DOHH2 (cell line): ENCODE data around the gene GPD2.

Experiments used
- H3F3A ChIP-seq: fragments of 200-600 bp; sonication (generic), shearing (Covaris generic); 2 replicates; pipeline ENCODE4 v1.6.0; 2016; ENCODE audit warnings: antibody characterized with exemption, mild to moderate bottlenecking; ENCODE audit not compliant: control insufficient read depth, insufficient read depth
- H3K27ac ChIP-seq: fragments of 200-600 bp; sonication (generic); 2 replicates; pipeline ENCODE4 v1.5.1; 2014; ENCODE audit warnings: low read depth, mild to moderate bottlenecking, low read length, moderate library complexity
- H3K27me3 ChIP-seq: fragments of 200-600 bp; sonication (generic); 2 replicates; pipeline ENCODE4 v1.6.1; 2014; ENCODE audit warnings: mild to moderate bottlenecking, low read length, mixed read lengths; ENCODE audit not compliant: control insufficient read depth
- H3K36me3 ChIP-seq: fragments of 200-600 bp; sonication (generic); 2 replicates; pipeline ENCODE4 v1.6.1; 2014; ENCODE audit warnings: mild to moderate bottlenecking, low read length, moderate library complexity, mixed read lengths; ENCODE audit not compliant: control insufficient read depth
- H3K4me1 ChIP-seq: fragments of 200-600 bp; sonication (generic); 2 replicates; pipeline ENCODE4 v1.6.1; 2014; ENCODE audit warnings: mild to moderate bottlenecking, low read length, mixed read lengths; ENCODE audit not compliant: control insufficient read depth
- H3K4me2 ChIP-seq: fragments of 200-600 bp; sonication (generic); 2 replicates; pipeline ENCODE4 v1.6.0; 2014; ENCODE audit warnings: mild to moderate bottlenecking, low read length, moderate library complexity
- H3K4me3 ChIP-seq: fragments of 200-600 bp; sonication (generic); 2 replicates; pipeline ENCODE4 v1.5.1; 2014; ENCODE audit warnings: mild to moderate bottlenecking, low read length, mixed read lengths
- H3K79me2 ChIP-seq: fragments of 200-600 bp; sonication (generic); 2 replicates; pipeline ENCODE4 v1.6.1; 2014; ENCODE audit warnings: mild to moderate bottlenecking, low read length, mixed read lengths; ENCODE audit not compliant: control insufficient read depth
- H3K9me2 ChIP-seq: fragments of 200-600 bp; sonication (generic); replicated peaks from 2 replicates; pipeline ENCODE4 v1.6.1; 2014; ENCODE audit warnings: mild to moderate bottlenecking, low read length, mixed read lengths; ENCODE audit not compliant: control insufficient read depth
- H3K9me3 ChIP-seq: fragments of 200-600 bp; sonication (generic); 2 replicates; pipeline ENCODE4 v1.6.1; 2014; ENCODE audit warnings: antibody characterized with exemption, low read length, mixed read lengths; ENCODE audit not compliant: control insufficient read depth, insufficient read depth
- H4K20me1 ChIP-seq: fragments of 200-600 bp; sonication (generic); 2 replicates; pipeline ENCODE4 v1.6.0; 2014; ENCODE audit warnings: low read depth, mild to moderate bottlenecking, antibody characterized with exemption, low read length, moderate library complexity; ENCODE audit not compliant: control insufficient read depth, insufficient read depth
- CTCF ChIP-seq: fragments of 200-600 bp; sonication (generic); IDR thresholded peaks from one replicate; pipeline ENCODE4 v1.5.1; 2014; ENCODE audit warnings: antibody characterized with exemption, mild to moderate bottlenecking, low read depth, low read length; ENCODE audit not compliant: poor library complexity, severe bottlenecking
- EZH2phosphoT487 ChIP-seq: fragments of 200-600 bp; sonication (generic); IDR thresholded peaks from 2 replicates; pipeline ENCODE4 v1.6.1; 2017; ENCODE audit warnings: borderline replicate concordance, mild to moderate bottlenecking, antibody characterized with exemption, low read length, moderate library complexity, mixed read lengths

GPD2 gene

GRCh38 chr2:156576005-156576404 is 139.8 kb downstream of the GPD2 start:
- Histone ChIP-seq H3K27me3 (no peaks in the 10 kb centered on the region), H3F3A (no peaks in the 10 kb centered on the region), H3K79me2 (no peaks in the 10 kb centered on the region), H3K4me2 (no peak overlapping the region), H3K36me3 (no peaks in the 10 kb centered on the region), H3K4me1 (no peaks in the 10 kb centered on the region), H4K20me1 (no peaks in the 10 kb centered on the region), H3K27ac (no peak overlapping the region), H3K4me3 (no peak overlapping the region), H3K9me2 (no peaks in the 10 kb centered on the region), H3K9me3 (no peaks in the 10 kb centered on the region)
- TF ChIP-seq CTCF (no peak), EZH2phosphoT487 (no peak)

GRCh38 chr2:156580501-156580900 is 144.3 kb downstream of the GPD2 start:
- Histone ChIP-seq H3K9me3 (no peaks in the 10 kb centered on the region), H3K4me2 (no peak overlapping the region), H3K36me3 (no peaks in the 10 kb centered on the region), H3K4me3 (no peak overlapping the region), H3K9me2 (no peaks in the 10 kb centered on the region), H4K20me1 (no peaks in the 10 kb centered on the region), H3K4me1 (no peaks in the 10 kb centered on the region), H3F3A (no peaks in the 10 kb centered on the region), H3K27me3 (no peaks in the 10 kb centered on the region), H3K27ac (no peak overlapping the region), H3K79me2 (no peaks in the 10 kb centered on the region)
- no peak for TF ChIP-seq CTCF
- TF ChIP-seq EZH2phosphoT487: no peak

GRCh38 chr2:156581280-156581679 is 145.1 kb downstream of the GPD2 start:
- Histone ChIP-seq H3K4me3 (no peak overlapping the region), H3K27ac (no peak overlapping the region), H3K27me3 (no peaks in the 10 kb centered on the region), H3K4me1 (no peaks in the 10 kb centered on the region), H3K36me3 (no peaks in the 10 kb centered on the region), H3F3A (no peaks in the 10 kb centered on the region), H3K4me2 (no peak overlapping the region), H4K20me1 (no peaks in the 10 kb centered on the region), H3K9me2 (no peaks in the 10 kb centered on the region), H3K9me3 (no peaks in the 10 kb centered on the region), H3K79me2 (no peaks in the 10 kb centered on the region)
- TF ChIP-seq CTCF: no peak
- TF ChIP-seq EZH2phosphoT487: no peak

GRCh38 chr2:156585457-156585856 is 149.3 kb downstream of the GPD2 start:
- no peaks in the 10 kb centered on the region for H3F3A ChIP-seq

More at GRCh38 chr2:156585457-156585856, 149.3 kb downstream of the GPD2 start:
- TF ChIP-seq CTCF (no peak), EZH2phosphoT487 (no peak)
- Histone ChIP-seq H3K9me3 (no peaks in the 10 kb centered on the region), H3K27ac (no peak overlapping the region), H3K4me3 (no peak overlapping the region), H3K27me3 (no peaks in the 10 kb centered on the region), H3K9me2 (no peaks in the 10 kb centered on the region), H3K36me3 (no peaks in the 10 kb centered on the region), H3K79me2 (no peaks in the 10 kb centered on the region), H3K4me2 (no peak overlapping the region), H3K4me1 (no peaks in the 10 kb centered on the region), H4K20me1 (no peaks in the 10 kb centered on the region)
